Mucosa of descending colon (tissue), 3 donors: ENCODE results near the gene NAXD. TPM values are rescaled to one million over a fixed set of nuclear protein-coding genes. Genes with fewer than 3 reads are reported as not detected.
"Not testable (repeated sequence)": the region's sequence is repeated elsewhere in the genome, so short reads cannot be mapped to it uniquely, and the experiment has no call there.

Experiments used
- ATAC-seq: fragments of 200-7000 bp; cut with Tn5 transposase; one replicate; pipeline ENCODE4 v1.9.1; 2020; ENCODE audit warnings: mild to moderate bottlenecking, moderate library complexity
- DNase-seq, 3 donors: peaks; one replicate each; pipeline ENCODE4 v3.0.0-alpha.2; 2020
- H3K36me3 ChIP-seq: fragments of 200-600 bp; one replicate; pipeline ENCODE4 v1.8.0; 2021; ENCODE audit warnings: low read depth, mild to moderate bottlenecking
- H3K4me1 ChIP-seq: fragments of 200-600 bp; one replicate; pipeline ENCODE4 v1.8.0; 2021; ENCODE audit warnings: low read depth, mild to moderate bottlenecking
- H3K4me3 ChIP-seq: fragments of 200-600 bp; one replicate; pipeline ENCODE4 v1.8.0; 2021; ENCODE audit warnings: mild to moderate bottlenecking
- H3K9me3 ChIP-seq: fragments of 200-600 bp; one replicate; pipeline ENCODE4 v1.8.0; 2021; ENCODE audit warnings: mild to moderate bottlenecking
- intact Hi-C, 2 donors: fragments of 100-400 bp; cut with DNase I in 1 of 2; cut with micrococcal nuclease in 1 of 2; formaldehyde crosslinking; loops; one replicate each; pipeline versions ENCODE4 v1.11.0 to v1.11.1; 2022; cut with DNase I, micrococcal nuclease
- total RNA-seq, 3 donors: library from RNA; stranded (reverse); fragmentation: NEBNext Ultra II Directional in 2 of 3; extraction: Animal tissue kit (Norgen Biotek cat#: 25700) in 2 of 3; gene quantifications; one replicate each; pipeline versions ENCODE4 v1.2.1 to v1.2.4, GENCODE V29; 2021 to 2023
- TF ChIP-seq, protein P1 (sequence below): fragments of 200-600 bp; IDR thresholded peaks from one replicate; pipeline ENCODE4 v1.8.0; 2022; ENCODE audit warnings: antibody characterized with exemption, mild to moderate bottlenecking
- donor health status: DM: no; HTN: no; CAD: no; lungs with moderate emphysema.
- donor health status: DM: no; HTN: no; CAD: no.
- donor health status: DM: no; HTN: yes; CAD: no.

The NAXD gene
- total RNA-seq, 3 donors from 2014 or later = 32.8 to 49.6 (median 38.8) TPM

DNA sequence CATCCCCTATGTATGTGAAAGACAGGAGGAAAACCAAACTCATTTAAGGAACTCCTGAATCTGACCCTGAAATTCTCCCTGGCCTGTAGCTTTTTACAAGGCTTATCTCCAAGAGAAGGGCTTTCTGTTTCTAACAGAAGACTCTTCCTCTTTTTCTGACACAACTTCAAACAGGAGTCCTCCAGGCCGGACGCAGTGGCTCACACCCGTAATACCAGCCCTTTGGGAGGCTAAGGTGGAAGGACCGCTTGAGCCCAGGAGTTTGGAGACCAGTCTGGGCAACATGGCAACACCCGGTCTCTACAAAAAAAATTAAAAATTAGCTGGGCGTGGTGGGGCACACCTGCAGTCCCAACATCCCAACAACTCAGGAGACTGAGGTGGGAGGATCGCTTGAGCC, 48.7 kb downstream of the NAXD start:
- Histone ChIP-seq H3K4me1 (no peaks in the 10 kb centered on the region), H3K36me3 (peaks cover 3% of the 10 kb centered on the region), H3K4me3 (no peak overlapping the region), H3K9me3 (peaks cover 7% of the 10 kb centered on the region)
- ATAC-seq (no peak), DNase-seq (no peak)
- TF ChIP-seq, protein P1, sequence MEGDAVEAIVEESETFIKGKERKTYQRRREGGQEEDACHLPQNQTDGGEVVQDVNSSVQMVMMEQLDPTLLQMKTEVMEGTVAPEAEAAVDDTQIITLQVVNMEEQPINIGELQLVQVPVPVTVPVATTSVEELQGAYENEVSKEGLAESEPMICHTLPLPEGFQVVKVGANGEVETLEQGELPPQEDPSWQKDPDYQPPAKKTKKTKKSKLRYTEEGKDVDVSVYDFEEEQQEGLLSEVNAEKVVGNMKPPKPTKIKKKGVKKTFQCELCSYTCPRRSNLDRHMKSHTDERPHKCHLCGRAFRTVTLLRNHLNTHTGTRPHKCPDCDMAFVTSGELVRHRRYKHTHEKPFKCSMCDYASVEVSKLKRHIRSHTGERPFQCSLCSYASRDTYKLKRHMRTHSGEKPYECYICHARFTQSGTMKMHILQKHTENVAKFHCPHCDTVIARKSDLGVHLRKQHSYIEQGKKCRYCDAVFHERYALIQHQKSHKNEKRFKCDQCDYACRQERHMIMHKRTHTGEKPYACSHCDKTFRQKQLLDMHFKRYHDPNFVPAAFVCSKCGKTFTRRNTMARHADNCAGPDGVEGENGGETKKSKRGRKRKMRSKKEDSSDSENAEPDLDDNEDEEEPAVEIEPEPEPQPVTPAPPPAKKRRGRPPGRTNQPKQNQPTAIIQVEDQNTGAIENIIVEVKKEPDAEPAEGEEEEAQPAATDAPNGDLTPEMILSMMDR = no peak
- intact Hi-C loops = no loop called here

DNA sequence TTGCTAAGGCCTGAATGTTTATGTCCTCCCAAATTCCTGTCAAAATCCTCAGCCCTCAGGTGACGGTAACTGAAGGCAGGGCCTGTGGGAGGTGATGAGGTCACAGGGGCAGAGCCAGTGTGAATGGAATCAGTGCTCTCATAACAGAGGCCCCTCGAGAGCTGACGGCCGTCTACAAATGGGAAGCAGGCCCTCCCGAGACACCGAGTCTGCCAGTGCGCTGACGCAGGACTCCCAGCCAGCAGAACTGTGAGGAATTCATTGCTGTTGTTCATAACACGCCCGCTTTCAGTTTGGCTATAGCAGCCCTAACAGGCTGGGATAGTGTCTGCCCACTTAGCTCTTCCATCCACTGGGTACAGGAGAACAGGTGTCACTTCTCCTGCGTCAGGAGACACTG, 49.3 kb downstream of the NAXD start:
- intact Hi-C loops = no loop called here
- TF ChIP-seq, protein P1 = no peak
- Histone ChIP-seq H3K9me3 (peaks cover 7% of the 10 kb centered on the region), H3K4me3 (no peak overlapping the region), H3K36me3 (peaks cover 9% of the 10 kb centered on the region), H3K4me1 (no peaks in the 10 kb centered on the region)
- DNase-seq (no peak), ATAC-seq (no peak)

DNA sequence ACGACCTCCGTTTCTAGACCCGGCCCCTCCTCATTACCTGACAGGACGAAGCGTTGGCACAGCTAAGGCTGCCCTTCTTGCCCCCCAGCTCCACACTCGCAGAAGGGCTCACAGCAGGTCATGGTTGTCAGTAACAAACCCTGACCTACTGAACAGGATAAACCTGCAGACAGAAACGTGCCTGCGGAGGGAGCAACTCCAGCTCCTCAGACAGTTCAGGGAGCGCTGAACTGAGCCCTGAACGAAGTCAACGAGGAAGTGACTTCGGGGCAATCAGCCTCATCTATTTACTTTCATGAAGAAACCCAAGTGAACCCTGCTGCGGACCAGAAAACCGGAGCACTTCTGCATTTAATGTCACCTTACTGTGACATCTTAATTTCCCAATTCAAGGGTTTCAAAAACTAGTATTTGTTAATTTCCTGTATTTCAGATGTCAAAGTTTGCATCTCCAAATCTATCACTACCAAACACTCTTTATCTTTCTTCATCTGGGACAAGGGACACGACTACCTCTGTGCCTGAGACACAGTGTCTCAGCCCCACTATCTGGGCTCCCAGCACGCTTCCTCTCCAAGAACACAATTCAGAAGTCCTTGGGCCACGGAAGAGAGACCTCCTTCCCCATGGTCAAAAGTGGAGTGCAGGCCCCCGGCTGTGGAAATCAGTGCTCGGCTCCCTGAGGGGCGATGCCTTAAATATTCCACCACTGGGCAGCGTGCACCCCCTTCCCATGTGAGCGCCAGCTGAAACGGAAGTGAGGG, 50.3 kb downstream of the NAXD start:
- TF ChIP-seq, protein P1 = no peak
- DNase-seq (no peak), ATAC-seq (peak; percentile 58)
- intact Hi-C loops = no loop called here
- peaks cover 3% of the 10 kb centered on the region for H3K9me3 ChIP-seq
- H3K4me3 ChIP-seq = no peak overlapping the region
- H3K4me1 ChIP-seq = no peaks in the 10 kb centered on the region
- peaks cover 9% of the 10 kb centered on the region for H3K36me3 ChIP-seq

GRCh38 chr13:110666255-110666533, 50.8 kb downstream of the NAXD start:
- ATAC-seq (no peak), DNase-seq (no peak)
- Histone ChIP-seq H3K4me3 (no peak overlapping the region), H3K4me1 (no peaks in the 10 kb centered on the region), H3K9me3 (peaks cover under 1% of the 10 kb centered on the region), H3K36me3 (peaks cover 9% of the 10 kb centered on the region)
- TF ChIP-seq, protein P1 = no peak
- intact Hi-C loops = no loop called here

- no peak for ATAC-seq
- DNase-seq = no peak
- Histone ChIP-seq H3K4me3 (no peak overlapping the region), H3K36me3 (peaks cover 9% of the 10 kb centered on the region), H3K4me1 (no peaks in the 10 kb centered on the region), H3K9me3 (no peaks in the 10 kb centered on the region)
- TF ChIP-seq, protein P1 = no peak
- intact Hi-C loops = no loop called here
These were observed 53.7 kb downstream of the NAXD start for GRCh38 chr13:110669036-110669435.

DNA sequence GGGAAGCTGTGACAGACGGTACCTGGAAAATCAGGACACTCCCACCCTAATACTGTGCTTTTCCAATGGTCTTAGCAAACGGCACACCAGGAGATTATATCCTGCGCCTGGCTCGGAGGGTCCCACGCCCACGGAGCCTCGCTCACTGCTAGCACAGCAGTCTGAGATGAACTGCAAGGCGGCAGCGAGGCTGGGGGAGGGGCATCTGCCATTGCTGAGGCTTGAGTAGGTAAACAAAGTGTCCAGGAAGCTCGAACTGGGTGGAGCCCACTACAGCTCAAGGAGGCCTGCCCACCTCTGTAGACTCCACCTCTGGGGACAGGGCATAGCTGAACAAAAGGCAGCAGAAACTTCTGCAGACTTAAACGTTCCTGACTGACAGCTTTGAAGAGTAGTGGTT, 54.5 kb downstream of the NAXD start:
- H3K36me3 ChIP-seq = not testable (repeated sequence)

More for the DNA sequence above, 54.5 kb downstream of the NAXD start:
- ATAC-seq, H3K4me1 ChIP-seq, intact Hi-C loops, H3K4me3 ChIP-seq, DNase-seq, H3K9me3 ChIP-seq: not testable (repeated sequence)
